Measurements from ENCODE around the gene RHOXF1.
"Not testable (repeated sequence)": the region's sequence is repeated elsewhere in the genome, so short reads cannot be mapped to it uniquely, and the experiment has no call there.

RHOXF1 gene

GRCh38 chrX:120115438-120115963, at the start of gene RHOXF1:
RHOXF1 (minus strand) TSS chrX:120115913; CDS start chrX:120115862, 51 bp downstream.
- no peak for TF ChIP-seq CTCF (IDR thresholded peaks at IDR 0.05; ENCODE audit: borderline replicate concordance, control extremely low read depth, extremely low read depth, insufficient read depth, missing control alignments)
- no peak for DNase-seq (ENCODE audit: low spot score)
- in situ Hi-C loops (cut with MboI; ENCODE audit: low sequenced_read_pairs, unreplicated experiment) = no loop called here

GRCh38 chrX:120159086-120159485, 43.4 kb upstream of the RHOXF1 start:
- DNase-seq (ENCODE audit: low spot score); in situ Hi-C loops (cut with MboI; ENCODE audit: low sequenced_read_pairs, unreplicated experiment): not testable (repeated sequence)

DNA sequence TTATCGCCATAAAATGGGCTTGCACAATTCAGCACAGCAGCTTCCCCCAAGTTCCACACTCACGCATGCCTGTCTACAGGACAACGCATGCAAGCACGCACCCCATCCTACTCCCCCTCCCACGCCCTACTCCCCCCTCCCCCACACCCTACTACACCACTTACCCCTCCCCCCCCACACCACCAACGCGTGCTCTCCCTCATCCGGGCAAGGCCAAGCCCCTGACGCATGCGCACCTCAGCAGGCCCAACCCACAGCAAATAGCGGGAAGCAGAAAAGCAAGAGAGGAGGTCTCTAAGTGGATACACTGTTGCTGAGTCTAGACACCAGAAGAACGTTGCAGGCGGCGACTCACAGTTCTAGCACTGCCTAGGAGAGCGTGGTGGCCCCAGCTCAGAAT, 42.6 kb upstream of the RHOXF1 start, which contains the start of gene RHOXF2:
TSS of gene RHOXF2 (plus strand) at position 301 of the 400 bp plus-strand sequence. CDS start 138 bp downstream, outside the sequence.
- in situ Hi-C loops (cut with MboI; ENCODE audit: low sequenced_read_pairs, unreplicated experiment); DNase-seq (ENCODE audit: low spot score): not testable (repeated sequence)

GRCh38 chrX:120150109-120150744, 34.5 kb upstream of the RHOXF1 start:
- DNase-seq (ENCODE audit: low spot score) = not testable (repeated sequence)

GRCh38 chrX:120147537-120147936, 31.8 kb upstream of the RHOXF1 start:
- in situ Hi-C loops (cut with MboI; ENCODE audit: low sequenced_read_pairs, unreplicated experiment) = loop anchor here (25.0 kb wide), 2 partner anchors 160 to 360 kb away; partner anchors contain the start of gene RPL39
- TF ChIP-seq CTCF (IDR thresholded peaks at IDR 0.05; ENCODE audit: borderline replicate concordance, control extremely low read depth, extremely low read depth, insufficient read depth, missing control alignments) = no peak
- no peak for DNase-seq (ENCODE audit: low spot score)

More at GRCh38 chrX:120150109-120150744, 34.5 kb upstream of the RHOXF1 start:
- in situ Hi-C loops (cut with MboI; ENCODE audit: low sequenced_read_pairs, unreplicated experiment) = not testable (repeated sequence)

DNA sequence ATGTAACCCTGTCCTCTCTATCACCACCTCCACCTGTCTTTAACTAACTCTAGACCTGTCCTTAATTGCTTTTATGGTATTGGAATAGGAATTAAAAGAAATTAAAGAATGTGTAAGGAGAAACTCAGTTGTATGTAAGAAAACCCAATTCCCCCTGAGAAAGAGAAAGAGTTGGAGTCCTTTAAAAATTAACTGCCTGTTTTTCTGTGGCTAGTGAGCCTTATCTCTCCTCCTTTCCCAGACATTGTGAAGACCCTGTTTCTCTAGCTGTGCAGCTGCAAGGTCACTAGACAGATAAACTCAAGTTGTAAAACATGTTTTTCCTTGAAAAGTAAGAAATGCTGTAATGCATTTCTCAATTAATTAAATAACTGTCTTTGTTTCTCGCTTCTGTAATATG, 30.6 kb upstream of the RHOXF1 start:
- in situ Hi-C loops (cut with MboI; ENCODE audit: low sequenced_read_pairs, unreplicated experiment) = loop anchor here (25.0 kb wide), 2 partner anchors 159 to 359 kb away; partner anchors contain the start of gene RPL39

DNA sequence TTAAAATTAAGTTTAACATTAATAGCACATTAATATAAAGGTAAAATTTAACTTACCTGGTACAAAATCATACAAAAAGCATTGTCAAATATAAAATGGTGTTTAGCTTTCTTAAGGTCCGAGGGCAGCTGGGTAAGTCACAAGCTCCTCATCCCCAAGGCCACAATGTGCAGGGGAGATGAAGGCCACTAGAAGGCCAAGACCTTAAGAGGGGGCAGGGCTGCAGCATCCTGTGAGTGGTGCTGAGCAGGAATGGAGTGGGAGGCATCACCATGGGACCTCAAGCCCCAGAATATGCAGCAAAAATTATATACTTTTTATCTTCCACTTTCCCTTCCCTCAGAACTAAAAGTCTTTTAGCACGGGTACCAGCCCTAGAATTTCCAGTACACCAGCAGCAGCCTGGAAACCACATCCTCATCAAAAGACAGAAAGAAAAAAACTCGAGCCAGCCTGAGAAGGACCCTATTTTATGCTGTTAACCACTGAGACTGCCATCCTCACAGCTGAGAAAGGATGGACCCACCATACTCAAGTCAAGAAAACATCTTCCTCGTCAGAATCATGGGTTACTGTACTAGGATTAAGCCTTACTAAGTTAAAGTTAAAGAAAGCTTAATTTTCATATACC, 29.7 kb upstream of the RHOXF1 start:
- TF ChIP-seq CTCF (IDR thresholded peaks at IDR 0.05; ENCODE audit: borderline replicate concordance, control extremely low read depth, extremely low read depth, insufficient read depth, missing control alignments) = no peak
- no peak for DNase-seq (ENCODE audit: low spot score)
- in situ Hi-C loops (cut with MboI; ENCODE audit: low sequenced_read_pairs, unreplicated experiment) = loop anchor here (25.0 kb wide), 2 partner anchors 158 to 358 kb away; partner anchors contain the start of gene RPL39

More for the DNA sequence above, 30.6 kb upstream of the RHOXF1 start:
- DNase-seq (ENCODE audit: low spot score) = not testable (repeated sequence)

DNA sequence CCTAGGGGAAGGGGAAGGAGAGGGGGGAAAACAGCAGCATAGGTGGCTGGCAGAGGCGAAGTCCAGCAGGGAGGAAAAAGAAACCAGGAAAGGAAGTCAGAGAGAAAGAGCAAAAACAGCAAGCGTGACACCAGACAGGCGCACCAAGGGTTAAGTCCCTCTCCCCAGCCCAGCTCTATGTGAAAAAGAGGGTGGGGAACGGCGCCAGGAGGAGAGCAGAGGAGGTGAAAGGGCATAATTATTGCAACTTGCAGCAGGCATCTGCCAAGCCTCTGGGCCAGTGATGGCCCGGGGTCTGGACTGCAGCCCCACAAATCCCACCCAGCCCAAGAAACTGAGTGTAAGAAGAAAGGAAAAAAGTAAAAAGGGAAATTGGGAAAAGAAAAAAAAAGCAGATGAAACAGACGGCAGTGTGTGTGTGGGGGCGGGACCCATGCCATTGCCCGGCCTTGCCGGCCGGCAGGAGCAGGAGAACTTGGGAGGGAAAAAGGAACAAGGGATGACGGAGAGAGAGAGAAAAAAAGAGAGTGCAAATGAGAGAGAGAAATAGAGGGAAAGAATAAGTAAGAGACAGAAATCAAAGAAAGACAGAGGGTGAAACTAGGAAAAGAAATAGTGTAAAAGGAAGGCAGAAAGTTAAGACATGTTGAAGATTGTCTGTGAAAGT, 28.6 kb upstream of the RHOXF1 start:
- in situ Hi-C loops (cut with MboI; ENCODE audit: low sequenced_read_pairs, unreplicated experiment) = loop anchor here (25.0 kb wide), 2 partner anchors 157 to 357 kb away; partner anchors contain the start of gene RPL39

More for the DNA sequence above, 28.6 kb upstream of the RHOXF1 start:
- DNase-seq (ENCODE audit: low spot score) = no peak
- TF ChIP-seq CTCF (IDR thresholded peaks at IDR 0.05; ENCODE audit: borderline replicate concordance, control extremely low read depth, extremely low read depth, insufficient read depth, missing control alignments) = no peak

All from GM13976 (cell line).